PC-3 (cell line): ENCODE data around the gene MYH6. TPM values are rescaled to one million over a fixed set of nuclear protein-coding genes. Genes with fewer than 3 reads are reported as not detected.

Source experiments
- ATAC-seq: fragments of 200-7000 bp; cut with Tn5 transposase; 2 replicates; pipeline ENCODE4 v1.9.1; 2020; ENCODE audit warnings: mild to moderate bottlenecking, moderate library complexity
- BruUV-seq: library from RNA; stranded (reverse); fragments of 400-500 nt; replicated peaks from 2 replicates; lab custom pipeline; 2021; lab: Mats Ljungman, UMichigan
- CTCF ChIA-PET: fragments of 300-600 bp; sonication (Branson Sonifier 250); formaldehyde crosslinking; loops from one replicate; lab custom pipeline; 2022; ENCODE audit warnings: antibody characterized with exemption; lab: Charles Lee
- POLR2A ChIA-PET: fragments of 300-600 bp; sonication (Branson Sonifier 250); formaldehyde crosslinking; loops from one replicate; lab custom pipeline; 2022; ENCODE audit warnings: antibody characterized with exemption; ENCODE audit not compliant: unreplicated experiment; lab: Charles Lee
- DNase-seq: peaks from one replicate; pipeline ENCODE4 v3.0.0-alpha.2; 2015
- H2AFZ ChIP-seq: fragments of 300-600 bp; sonication (generic); 2 replicates; pipeline ENCODE4 v1.6.0; 2016; ENCODE audit warnings: antibody characterized with exemption, low read length
- H3F3A ChIP-seq: fragments of 300-600 bp; sonication (generic); one replicate; pipeline ENCODE4 v1.6.0; 2017; ENCODE audit warnings: antibody characterized with exemption, low read length, control low read depth, mild to moderate bottlenecking; ENCODE audit not compliant: unreplicated experiment
- H3K27ac ChIP-seq: fragments of 300-600 bp; sonication (generic); 2 replicates; pipeline ENCODE4 v1.5.1; 2016; ENCODE audit warnings: mild to moderate bottlenecking, low read length
- H3K27me3 ChIP-seq: fragments of 300-600 bp; sonication (generic); 2 replicates; pipeline ENCODE4 v1.6.1; 2016; ENCODE audit warnings: low read length, mixed read lengths
- H3K36me3 ChIP-seq: fragments of 300-600 bp; sonication (generic); 2 replicates; pipeline ENCODE4 v1.6.1; 2016; ENCODE audit warnings: low read depth, mixed run types, low read length, mixed read lengths
- H3K4me1 ChIP-seq: fragments of 300-600 bp; sonication (generic); 2 replicates; pipeline ENCODE4 v1.5.1; 2016; ENCODE audit warnings: low read length; ENCODE audit not compliant: insufficient read depth
- H3K4me2 ChIP-seq: fragments of 300-600 bp; sonication (generic); 2 replicates; pipeline ENCODE4 v1.6.0; 2016; ENCODE audit warnings: low read length
- H3K4me3 ChIP-seq: fragments of 300-600 bp; sonication (generic); 2 replicates; pipeline ENCODE4 v1.5.1; 2016; ENCODE audit warnings: mild to moderate bottlenecking, low read length, mixed read lengths
- H3K79me2 ChIP-seq: fragments of 300-600 bp; sonication (generic); 2 replicates; pipeline ENCODE4 v1.6.1; 2017; ENCODE audit warnings: low read length, mixed read lengths
- H3K9ac ChIP-seq: fragments of 300-600 bp; sonication (generic); 2 replicates; pipeline ENCODE4 v1.6.0; 2016; ENCODE audit warnings: mild to moderate bottlenecking, low read length
- H3K9me2 ChIP-seq: fragments of 300-600 bp; sonication (generic); replicated peaks from 2 replicates; pipeline ENCODE4 v1.6.1; 2016; ENCODE audit warnings: mixed run types, low read length, mixed read lengths
- H3K9me3 ChIP-seq: fragments of 300-600 bp; sonication (generic); 2 replicates; pipeline ENCODE4 v1.6.1; 2016; ENCODE audit warnings: low read length, mixed read lengths
- H4K20me1 ChIP-seq: fragments of 300-600 bp; sonication (generic); 2 replicates; pipeline ENCODE4 v1.6.1; 2016; ENCODE audit warnings: low read length, mixed read lengths
- CTCF ChIP-seq: fragments of 300-600 bp; sonication (generic); conservative IDR thresholded peaks from 2 replicates; pipeline ENCODE4 v1.5.1; 2017; ENCODE audit warnings: antibody characterized with exemption, low read depth, mild to moderate bottlenecking, low read length
- EZH2 ChIP-seq: fragments of 300-600 bp; sonication (generic); IDR thresholded peaks from one replicate; pipeline ENCODE4 v1.6.1; 2017; ENCODE audit warnings: antibody characterized with exemption, mild to moderate bottlenecking, low read length; ENCODE audit not compliant: unreplicated experiment
- intact Hi-C: fragments of 100-400 bp; cut with micrococcal nuclease; formaldehyde crosslinking; loops from 2 replicates; pipeline ENCODE4 v1.9.0; 2023
- total RNA-seq: library from RNA; depleted of rRNA; stranded (reverse); fragments of >200 nt; gene quantifications from 2 replicates; pipeline ENCODE4 v1.2.3, GENCODE V29; 2014

The MYH6 gene
- total RNA-seq, 1 experiment from 2014 or later = not detected

DNA sequence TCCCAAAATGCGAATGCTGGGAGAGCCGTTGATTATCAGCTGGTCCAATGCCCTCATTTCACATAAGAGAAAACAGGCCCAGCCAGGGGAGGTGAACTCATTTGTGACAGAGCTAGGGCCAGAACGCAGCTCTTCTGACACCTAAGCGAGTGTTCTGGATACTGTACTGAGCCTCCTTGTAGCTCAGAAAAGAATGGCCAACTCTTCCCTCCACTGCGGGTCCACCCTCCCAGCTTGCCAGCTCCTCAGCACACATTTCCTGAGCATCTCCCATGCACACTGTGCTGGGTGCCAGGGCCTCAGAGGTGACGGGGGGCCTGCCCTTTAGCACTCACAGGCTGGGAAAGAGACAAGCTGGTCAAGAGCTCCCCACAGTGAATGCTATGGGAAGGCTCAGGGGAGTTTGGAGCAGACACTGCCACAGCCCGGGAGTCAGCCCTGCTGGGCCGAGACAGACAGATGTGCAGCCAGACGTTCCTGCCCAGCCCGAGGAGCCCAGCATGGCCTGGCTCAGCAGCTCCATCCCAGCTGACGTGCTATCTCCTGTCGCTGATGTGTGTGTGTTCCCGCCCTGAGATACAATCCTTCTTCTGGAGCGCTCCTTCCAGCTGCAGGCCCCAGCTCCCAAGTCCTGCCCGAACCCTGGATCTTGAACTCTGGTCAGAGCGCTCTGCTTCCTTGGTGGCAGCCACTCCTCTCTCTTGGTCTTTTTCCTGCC is 27.7 kb downstream of the MYH6 start:
- H3K9me3 ChIP-seq = no peaks in the 10 kb centered on the region
- BruUV-seq = no TSS peak
- H3K36me3 ChIP-seq = no peaks in the 10 kb centered on the region
- H3K79me2 ChIP-seq = no peaks in the 10 kb centered on the region
- DNase-seq = no peak
- H3K27ac ChIP-seq = no peak overlapping the region
- ChIA-PET CTCF (interaction anchor here (0.6 to 1.3 kb wide), 4 partner anchors 43 to 311 kb away, joined by 3 to 11 read pairs (median 6); partner anchors contain the start of gene AP1G2), POLR2A (no interaction called here)
- H3K9me2 ChIP-seq = no peaks in the 10 kb centered on the region
- no peak overlapping the region for H2AFZ ChIP-seq
- H3K4me3 ChIP-seq = no peak overlapping the region
- no peaks in the 10 kb centered on the region for H3F3A ChIP-seq
- no peaks in the 10 kb centered on the region for H4K20me1 ChIP-seq
- no peak overlapping the region for H3K4me2 ChIP-seq
- no peak overlapping the region for H3K9ac ChIP-seq
- intact Hi-C loops = loop anchor here (1.0 kb wide), 2 partner anchors 52 to 115 kb away; no protein-coding TSS in a partner anchor
- no peaks in the 10 kb centered on the region for H3K4me1 ChIP-seq
- H3K27me3 ChIP-seq = peaks cover 35% of the 10 kb centered on the region
- TF ChIP-seq EZH2 (no peak), CTCF (0 out of 2 replicates have a peak, but pooled peaks have one; percentile 18)
- ATAC-seq = no peak

- no peak for TF ChIP-seq EZH2
- TF ChIP-seq CTCF = peak; percentile 94
- Histone ChIP-seq H3F3A (no peaks in the 10 kb centered on the region), H3K4me1 (no peaks in the 10 kb centered on the region), H3K4me3 (no peak overlapping the region), H3K27me3 (peaks cover 27% of the 10 kb centered on the region), H3K9me2 (no peaks in the 10 kb centered on the region), H3K9me3 (no peaks in the 10 kb centered on the region), H3K27ac (no peak overlapping the region), H3K79me2 (no peaks in the 10 kb centered on the region), H3K9ac (no peak overlapping the region), H3K4me2 (no peak overlapping the region), H4K20me1 (no peaks in the 10 kb centered on the region), H2AFZ (no peak overlapping the region), H3K36me3 (no peaks in the 10 kb centered on the region)
- CTCF ChIA-PET = interaction anchor here (0.6 to 1.3 kb wide), 4 partner anchors 43 to 311 kb away, joined by 3 to 11 read pairs (median 6); partner anchors contain the start of gene AP1G2
- BruUV-seq = no TSS peak
- intact Hi-C loops = loop anchor here (1.0 kb wide), 2 partner anchors 51 to 114 kb away; no protein-coding TSS in a partner anchor
- POLR2A ChIA-PET = no interaction called here
- DNase-seq (peak; percentile 81), ATAC-seq (peak; percentile 91)
Measured at GRCh38 chr14:23379366-23380196, 28.5 kb downstream of the MYH6 start.
